HG03342 (cell line): ENCODE data around the gene GRAMD2B.
A peak's percentile ranks its signal among the peaks of the same experiment; 100 is the strongest.
"Not testable (repeated sequence)": the region's sequence is repeated elsewhere in the genome, so short reads cannot be mapped to it uniquely, and the experiment has no call there.

Source experiments
- ATAC-seq: cut with Tn5 transposase; IDR thresholded peaks from one replicate; pipeline ENCODE4 v1.9.1; 2021; ENCODE audit warnings: mild to moderate bottlenecking, moderate library complexity; ENCODE audit not compliant: unreplicated experiment

Gene GRAMD2B

GRCh38 chr5:126448720-126449119 lies 25.5 kb downstream of the GRAMD2B start:
- ATAC-seq: no peak

GRCh38 chr5:126449751-126450271 lies 26.6 kb downstream of the GRAMD2B start:
- ATAC-seq: peak; percentile 82

GRCh38 chr5:126450346-126450745 lies 27.1 kb downstream of the GRAMD2B start:
- peak; percentile 47 for ATAC-seq

GRCh38 chr5:126450907-126451306 lies 27.7 kb downstream of the GRAMD2B start:
- no peak for ATAC-seq

GRCh38 chr5:126452477-126452876 lies 29.3 kb downstream of the GRAMD2B start:
- ATAC-seq: no peak

DNA sequence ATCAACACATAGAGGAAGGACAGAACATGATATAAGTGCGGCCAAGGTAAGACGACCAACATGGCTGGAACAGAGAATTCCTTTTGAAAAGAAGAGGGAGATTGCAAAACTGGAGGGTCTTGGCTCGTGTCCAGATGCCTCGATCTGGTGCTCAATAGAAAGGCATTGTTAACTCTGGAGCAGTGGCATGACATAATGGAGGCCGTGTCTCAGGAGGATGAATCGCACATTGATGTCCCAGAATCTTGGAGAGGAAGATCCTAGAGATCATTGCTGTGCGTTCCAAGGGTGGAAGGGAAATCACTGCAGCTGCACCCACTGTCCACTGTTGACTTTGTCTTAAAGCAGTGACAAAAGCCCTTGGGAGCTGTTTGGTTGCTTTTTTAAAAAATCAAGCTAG lies 30.9 kb downstream of the GRAMD2B start:
- no peak for ATAC-seq

- ATAC-seq: no peak
Measured at GRCh38 chr5:126454535-126454934, 31.3 kb downstream of the GRAMD2B start.

DNA sequence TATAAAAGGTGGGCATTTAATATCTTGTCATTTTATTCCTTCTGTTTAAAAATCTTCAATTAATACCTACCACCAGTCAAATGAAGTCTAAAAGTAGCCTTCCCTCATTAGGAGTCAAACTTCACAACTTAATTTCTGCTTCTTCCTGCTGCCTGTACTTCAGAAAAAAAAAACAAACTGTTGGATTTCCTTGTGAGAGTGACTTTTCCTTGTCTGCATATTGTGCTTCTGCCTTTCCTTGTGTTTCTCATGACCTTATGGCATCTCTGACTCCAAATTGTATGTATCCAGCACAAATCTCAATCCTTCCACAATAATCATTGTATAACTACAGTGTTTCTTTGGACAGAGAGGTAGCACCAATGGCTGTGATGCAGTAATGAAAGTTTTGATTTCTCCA lies 32.1 kb downstream of the GRAMD2B start:
- no peak for ATAC-seq

- ATAC-seq: no peak
Measured at GRCh38 chr5:126455728-126456127, 32.5 kb downstream of the GRAMD2B start.

DNA sequence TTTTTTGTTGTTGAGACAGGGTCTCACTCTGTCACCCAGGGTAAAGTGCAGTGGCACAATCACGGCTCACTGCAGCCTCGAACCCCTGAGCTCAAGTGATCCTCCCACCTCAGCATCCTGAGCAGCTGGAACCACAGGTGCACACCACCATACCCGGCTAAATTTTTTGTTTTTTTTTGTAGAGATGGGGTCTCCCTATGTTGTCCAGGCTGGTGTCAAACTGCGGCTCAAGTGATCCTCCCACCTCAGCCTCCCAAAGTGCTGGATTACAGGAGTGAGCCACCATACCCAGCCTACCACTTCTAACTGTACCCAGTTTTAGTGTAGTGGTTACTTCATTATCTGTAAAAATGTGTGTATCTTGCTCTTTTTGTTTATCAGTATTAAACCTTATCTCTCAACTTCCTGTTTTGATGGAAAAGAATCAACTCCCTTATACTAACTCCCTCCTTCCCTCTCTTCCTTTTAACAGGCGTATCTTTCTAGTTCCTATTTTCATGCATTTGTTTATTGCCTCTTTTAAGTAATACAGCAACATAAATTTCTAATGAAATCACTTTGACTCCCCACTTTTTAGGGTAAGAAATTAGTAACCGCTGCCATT lies 33.1 kb downstream of the GRAMD2B start:
- ATAC-seq: no peak

- ATAC-seq: no peak
Measured at GRCh38 chr5:126460459-126460858, 37.2 kb downstream of the GRAMD2B start.

DNA sequence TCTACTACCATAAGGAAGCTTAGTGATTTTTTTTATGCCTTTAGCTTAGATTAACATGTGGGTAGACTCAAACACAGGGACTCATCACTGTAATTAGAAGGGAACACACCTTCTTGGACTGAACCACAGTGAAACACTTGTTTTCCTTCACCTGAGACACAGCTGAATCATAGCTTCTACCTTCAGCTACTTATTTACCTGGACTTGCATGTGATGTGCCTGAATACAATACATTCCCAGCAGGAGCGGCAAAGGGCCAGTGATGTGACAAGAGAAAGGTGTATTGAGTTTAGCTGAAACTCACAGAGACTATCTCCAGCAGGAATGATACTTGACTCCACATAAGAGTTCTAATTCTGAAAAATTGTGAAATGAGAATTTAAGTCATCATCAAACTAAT lies 37.8 kb downstream of the GRAMD2B start:
- no peak for ATAC-seq

GRCh38 chr5:126461838-126462237 lies 38.6 kb downstream of the GRAMD2B start:
- no peak for ATAC-seq

GRCh38 chr5:126462239-126463014 lies 39.2 kb downstream of the GRAMD2B start:
- peak; percentile 75 for ATAC-seq

- no peak for ATAC-seq
Measured at GRCh38 chr5:126464016-126464415, 40.8 kb downstream of the GRAMD2B start.

DNA sequence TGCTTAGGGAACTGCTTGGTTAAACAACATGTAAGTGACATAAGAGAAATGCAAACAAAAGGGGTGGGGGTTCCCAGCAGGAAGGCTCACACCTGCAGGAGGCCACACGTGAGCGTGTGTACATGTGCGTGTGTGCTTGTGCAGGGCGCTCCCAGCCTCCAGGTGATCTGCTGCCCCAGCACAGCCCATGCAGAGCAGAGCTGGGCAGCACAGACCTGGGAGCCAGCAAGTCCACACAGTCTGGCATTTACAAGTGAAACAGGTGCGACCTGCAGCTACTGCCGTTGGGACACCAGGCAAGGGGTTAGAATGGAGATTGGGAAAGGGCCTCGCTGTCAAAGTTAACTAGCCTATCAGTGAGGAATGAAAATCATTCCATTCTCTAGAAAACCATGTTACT lies 41.8 kb downstream of the GRAMD2B start:
- no peak for ATAC-seq

GRCh38 chr5:126468091-126468490 lies 44.9 kb downstream of the GRAMD2B start:
- no peak for ATAC-seq

GRCh38 chr5:126469536-126470316 lies 46.5 kb downstream of the GRAMD2B start:
- ATAC-seq: no peak

- not testable (repeated sequence) for ATAC-seq
Measured at GRCh38 chr5:126470529-126470928, 47.3 kb downstream of the GRAMD2B start.

DNA sequence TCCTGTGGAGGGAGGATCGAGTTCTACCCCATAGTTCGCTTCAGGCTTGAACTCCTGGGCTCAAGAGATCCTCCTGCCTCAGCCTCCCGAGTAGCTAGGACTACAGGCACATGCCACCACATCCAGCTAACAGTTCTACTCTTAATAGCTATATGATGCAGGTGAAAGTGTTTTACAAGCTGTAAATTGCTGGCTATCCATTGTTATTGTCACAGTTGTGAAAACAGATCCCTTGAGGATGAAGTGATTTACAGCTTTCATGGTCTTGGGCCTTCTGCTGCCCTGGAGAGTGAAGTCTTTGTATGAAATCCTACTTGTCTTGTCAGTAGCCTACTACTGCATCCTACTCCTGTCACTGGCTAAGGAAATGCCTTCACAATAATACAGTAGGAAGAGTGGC lies 48.0 kb downstream of the GRAMD2B start:
- no peak for ATAC-seq

GRCh38 chr5:126471875-126472537 lies 48.8 kb downstream of the GRAMD2B start:
- ATAC-seq: peak; percentile 46
